ENCODE data around the gene ZNF600. TPM values are rescaled to one million over a fixed set of nuclear protein-coding genes. Genes with fewer than 3 reads are reported as not detected.
A peak's percentile ranks its signal among the peaks of the same experiment; 100 is the strongest.
"Not testable (repeated sequence)": the region's sequence is repeated elsewhere in the genome, so short reads cannot be mapped to it uniquely, and the experiment has no call there.

Gene ZNF600
- total RNA-seq, 1 experiment from 2014 or later: 7.9 TPM

GRCh38 chr19:52749780-52750179 lies 36.8 kb downstream of the ZNF600 start:
- no TSS peak for BruUV-seq (replicated peaks)
- ChIA-PET POLR2A (no interaction called here), CTCF (interaction anchor here (1.0 to 1.4 kb wide), 2 partner anchors 404 to 503 kb away, joined by 4 to 5 read pairs; no protein-coding TSS in a partner anchor)
- Mint-ChIP-seq H3K27me3 (ENCODE audit: insufficient read depth, unreplicated experiment) (no peaks in the 10 kb centered on the region), H3K4me1 (ENCODE audit: insufficient read depth, unreplicated experiment) (no peaks in the 10 kb centered on the region), H3K9me3 (ENCODE audit: unreplicated experiment) (no peaks in the 10 kb centered on the region), H3K4me3 (ENCODE audit: unreplicated experiment) (no peak overlapping the region), H3K36me3 (ENCODE audit: insufficient read depth, unreplicated experiment) (no peaks in the 10 kb centered on the region), H3K27ac (ENCODE audit: low read depth, unreplicated experiment) (no peak overlapping the region)
- TF ChIP-seq, protein P1, sequence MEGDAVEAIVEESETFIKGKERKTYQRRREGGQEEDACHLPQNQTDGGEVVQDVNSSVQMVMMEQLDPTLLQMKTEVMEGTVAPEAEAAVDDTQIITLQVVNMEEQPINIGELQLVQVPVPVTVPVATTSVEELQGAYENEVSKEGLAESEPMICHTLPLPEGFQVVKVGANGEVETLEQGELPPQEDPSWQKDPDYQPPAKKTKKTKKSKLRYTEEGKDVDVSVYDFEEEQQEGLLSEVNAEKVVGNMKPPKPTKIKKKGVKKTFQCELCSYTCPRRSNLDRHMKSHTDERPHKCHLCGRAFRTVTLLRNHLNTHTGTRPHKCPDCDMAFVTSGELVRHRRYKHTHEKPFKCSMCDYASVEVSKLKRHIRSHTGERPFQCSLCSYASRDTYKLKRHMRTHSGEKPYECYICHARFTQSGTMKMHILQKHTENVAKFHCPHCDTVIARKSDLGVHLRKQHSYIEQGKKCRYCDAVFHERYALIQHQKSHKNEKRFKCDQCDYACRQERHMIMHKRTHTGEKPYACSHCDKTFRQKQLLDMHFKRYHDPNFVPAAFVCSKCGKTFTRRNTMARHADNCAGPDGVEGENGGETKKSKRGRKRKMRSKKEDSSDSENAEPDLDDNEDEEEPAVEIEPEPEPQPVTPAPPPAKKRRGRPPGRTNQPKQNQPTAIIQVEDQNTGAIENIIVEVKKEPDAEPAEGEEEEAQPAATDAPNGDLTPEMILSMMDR (IDR thresholded peaks at IDR 0.05; ENCODE audit: unreplicated experiment): no peak
- intact Hi-C loops (cut with micrococcal nuclease): loop anchor here (5.0 kb wide), 1 partner anchor 612 kb away; the partner anchor contains the start of gene ZNF616
- no peak for DNase-seq (ENCODE audit: unreplicated experiment)

DNA sequence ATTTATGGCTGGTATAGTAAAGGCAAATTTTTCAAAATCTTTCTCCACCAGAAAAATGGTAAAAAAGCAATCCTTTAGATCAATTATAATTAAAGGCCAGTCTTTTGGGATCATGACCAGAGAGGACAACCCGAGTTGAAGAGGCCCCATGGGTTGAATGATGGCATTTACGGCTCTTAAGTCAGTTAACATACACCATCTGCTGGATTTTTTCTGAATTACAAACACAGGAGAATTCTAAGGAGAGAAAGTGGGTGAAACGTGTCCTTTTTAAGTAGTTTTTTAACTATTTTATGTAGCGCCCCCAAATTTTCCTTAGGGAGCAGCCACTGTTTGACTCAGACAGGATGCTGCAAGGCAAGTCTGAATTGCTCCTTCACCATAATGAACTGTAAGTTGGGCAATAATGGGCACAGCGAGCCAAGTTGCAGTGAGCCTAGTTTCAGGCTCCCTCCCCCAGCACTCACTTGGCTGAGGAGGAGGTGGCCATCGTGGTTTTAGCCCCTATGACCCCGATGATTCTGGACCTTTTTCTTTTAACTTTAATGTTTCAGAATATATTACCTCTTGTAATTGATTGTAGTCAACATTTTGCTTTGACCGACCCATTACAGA lies 38.1 kb downstream of the ZNF600 start:
- Mint-ChIP-seq H3K27ac (ENCODE audit: low read depth, unreplicated experiment) (no peak overlapping the region), H3K27me3 (ENCODE audit: insufficient read depth, unreplicated experiment) (no peaks in the 10 kb centered on the region), H3K4me1 (ENCODE audit: insufficient read depth, unreplicated experiment) (no peaks in the 10 kb centered on the region), H3K9me3 (ENCODE audit: unreplicated experiment) (no peaks in the 10 kb centered on the region), H3K36me3 (ENCODE audit: insufficient read depth, unreplicated experiment) (no peaks in the 10 kb centered on the region), H3K4me3 (ENCODE audit: unreplicated experiment) (no peak overlapping the region)
- CTCF ChIA-PET: interaction anchor here (0.6 to 1.9 kb wide), 11 partner anchors 9 to 1006 kb away, joined by 3 to 6 read pairs (median 3); no protein-coding TSS in a partner anchor
- TF ChIP-seq, protein P1 (IDR thresholded peaks at IDR 0.05; ENCODE audit: unreplicated experiment): peak; percentile 67
- BruUV-seq (replicated peaks): no TSS peak
- peak; percentile 47 for DNase-seq (ENCODE audit: unreplicated experiment)
- POLR2A ChIA-PET: interaction anchor here (0.9 kb wide), 1 partner anchor 13 kb away, joined by 4 read pairs; no protein-coding TSS in a partner anchor
- intact Hi-C loops (cut with micrococcal nuclease): loop anchor here (5.0 kb wide), 1 partner anchor 611 kb away; the partner anchor contains the start of gene ZNF616

DNA sequence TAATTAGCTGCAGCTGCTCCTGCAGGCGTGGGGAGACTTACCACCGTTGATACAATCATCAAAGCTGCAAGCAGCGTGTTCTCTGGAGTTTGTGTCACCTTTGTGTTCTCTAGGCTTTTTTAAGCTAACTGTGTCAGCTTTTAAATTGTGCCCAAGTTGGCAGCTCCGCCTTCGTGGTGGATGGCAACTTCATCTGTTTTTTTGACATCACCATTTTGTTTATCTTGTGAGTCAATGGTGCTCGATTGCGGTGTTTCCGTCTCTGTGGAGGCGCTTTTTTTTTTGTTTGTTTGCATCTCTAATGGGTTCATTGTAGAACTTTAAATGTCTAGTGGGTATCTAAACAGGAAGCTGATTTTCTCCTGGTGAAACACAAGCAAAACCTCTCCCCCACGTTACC lies 40.7 kb downstream of the ZNF600 start:
- POLR2A ChIA-PET; H3K27me3 Mint-ChIP-seq (ENCODE audit: insufficient read depth, unreplicated experiment); CTCF ChIA-PET; H3K4me1 Mint-ChIP-seq (ENCODE audit: insufficient read depth, unreplicated experiment); H3K4me3 Mint-ChIP-seq (ENCODE audit: unreplicated experiment); H3K9me3 Mint-ChIP-seq (ENCODE audit: unreplicated experiment); H3K27ac Mint-ChIP-seq (ENCODE audit: low read depth, unreplicated experiment); H3K36me3 Mint-ChIP-seq (ENCODE audit: insufficient read depth, unreplicated experiment); BruUV-seq (replicated peaks): not testable (repeated sequence)
- intact Hi-C loops (cut with micrococcal nuclease): loop anchor here (5.0 kb wide), 1 partner anchor 609 kb away; the partner anchor contains the start of gene ZNF616
- peak; percentile 29 for DNase-seq (ENCODE audit: unreplicated experiment)

GRCh38 chr19:52743091-52743490 lies 43.5 kb downstream of the ZNF600 start:
- H3K4me3 Mint-ChIP-seq (ENCODE audit: unreplicated experiment): no peak overlapping the region
- intact Hi-C loops (cut with micrococcal nuclease): no loop called here
- TF ChIP-seq, protein P1 (IDR thresholded peaks at IDR 0.05; ENCODE audit: unreplicated experiment): no peak
- no peaks in the 10 kb centered on the region for H3K9me3 Mint-ChIP-seq (ENCODE audit: unreplicated experiment)
- CTCF ChIA-PET: interaction anchor here (0.9 kb wide), 1 partner anchor 216 kb away, joined by 3 read pairs; the partner anchor contains the start of gene ZNF808
- POLR2A ChIA-PET: no interaction called here
- no peak for DNase-seq (ENCODE audit: unreplicated experiment)
- no TSS peak for BruUV-seq (replicated peaks)
- no peak overlapping the region for H3K27ac Mint-ChIP-seq (ENCODE audit: low read depth, unreplicated experiment)
- no peaks in the 10 kb centered on the region for H3K36me3 Mint-ChIP-seq (ENCODE audit: insufficient read depth, unreplicated experiment)
- no peaks in the 10 kb centered on the region for H3K27me3 Mint-ChIP-seq (ENCODE audit: insufficient read depth, unreplicated experiment)
- H3K4me1 Mint-ChIP-seq (ENCODE audit: insufficient read depth, unreplicated experiment): no peaks in the 10 kb centered on the region

All from MCF 10A (cell line).